HepG2 (cell line): Measurements from ENCODE around the gene CFD. TPM values are rescaled to one million over a fixed set of nuclear protein-coding genes. Genes with fewer than 3 reads are reported as not detected.

Source experiments
- ATAC-seq: fragments of 200-7000 bp; cut with Tn5 transposase; 3 replicates; pipeline ENCODE4 v1.9.1; 2020; ENCODE audit warnings: mild to moderate bottlenecking, moderate library complexity
- BruUV-seq: library from RNA; stranded (reverse); fragments of 400-500 nt; replicated peaks from 2 replicates; lab custom pipeline; 2021; lab: Mats Ljungman, UMichigan
- CTCF ChIA-PET: fragments of 300-600 bp; formaldehyde crosslinking; extraction: SDS; loops from one replicate; lab custom pipeline; 2021; ENCODE audit warnings: low total read pairs, inconsistent platforms, low intra/inter-chr PET ratio; lab: Yijun Ruan, JAX
- POLR2A ChIA-PET: fragments of 350-600 bp; sonication (Branson Sonifier 250); formaldehyde crosslinking; loops from one replicate; lab custom pipeline; 2020; ENCODE audit warnings: antibody characterized with exemption, inconsistent platforms; lab: Yijun Ruan, JAX
- DNase-seq: peaks from one replicate; pipeline ENCODE4 v3.0.0-alpha.2; 2015; ENCODE audit warnings: low spot score
- FAIRE-seq: peaks from 3 replicates; lab custom pipeline; 2011; peaks lifted over from hg19 to GRCh38; lab: Jason Lieb, UNC
- H2AFZ ChIP-seq: one replicate; pipeline ENCODE4 v1.6.1; 2011; ENCODE audit warnings: low read length, inconsistent platforms
- H3K27ac ChIP-seq: fragments of 300-600 bp; 3 replicates; pipeline ENCODE4 v1.8.0; 2011; ENCODE audit warnings: mixed run types, mild to moderate bottlenecking, mixed read lengths, low read length, inconsistent platforms; ENCODE audit not compliant: insufficient read depth; ENCODE audit errors: extremely low read length
- H3K27me3 ChIP-seq, 2 experiments: fragments of 200-600 bp in 1 of 2; 2 replicates in 1 of 2; 3 replicates in 1 of 2; pipeline versions ENCODE4 v1.6.0 to v1.8.0; 2011; ENCODE audit warnings: low read length in 2 of 2, mild to moderate bottlenecking in 2 of 2, moderate library complexity in 2 of 2, inconsistent platforms in 1 of 2; ENCODE audit not compliant: insufficient read depth in 2 of 2, control insufficient read depth in 1 of 2
- H3K36me3 ChIP-seq, 2 experiments: fragments of 200-600 bp in 1 of 2; replicated peaks in 1 of 2; 2 replicates in 1 of 2; 3 replicates in 1 of 2; pipeline versions ENCODE4 v1.5.1 to v1.8.0; 2011; ENCODE audit warnings: low read length in 2 of 2, inconsistent platforms in 1 of 2; ENCODE audit not compliant: insufficient read depth in 2 of 2, control insufficient read depth in 1 of 2
- H3K4me1 ChIP-seq: 2 replicates; pipeline ENCODE4 v1.5.1; 2012; ENCODE audit warnings: low read length, inconsistent platforms; ENCODE audit not compliant: insufficient read depth
- H3K4me2 ChIP-seq: 2 replicates; pipeline ENCODE4 v1.6.0; 2011; ENCODE audit warnings: low read depth, low read length, inconsistent platforms
- H3K4me3 ChIP-seq, 3 experiments: fragments of 200-600 bp in 1 of 3; sonication (generic), shearing (Covaris generic) in 1 of 3; replicated peaks in 1 of 3; 2 replicates each; pipeline ENCODE4 v1.5.1; 2011 to 2016; ENCODE audit warnings: low read length in 3 of 3, inconsistent platforms in 2 of 3, low read depth in 2 of 3, mild to moderate bottlenecking in 2 of 3, control low read depth in 1 of 3, mixed read lengths in 1 of 3; ENCODE audit not compliant: insufficient read depth in 1 of 3
- H3K79me2 ChIP-seq: one replicate; pipeline ENCODE4 v1.6.1; 2011; ENCODE audit warnings: low read length, inconsistent platforms; ENCODE audit not compliant: insufficient read depth
- H3K9ac ChIP-seq: 2 replicates; pipeline ENCODE4 v1.6.0; 2011; ENCODE audit warnings: mild to moderate bottlenecking, low read depth, low read length, inconsistent platforms; ENCODE audit not compliant: insufficient read depth
- H3K9me3 ChIP-seq: 2 replicates; pipeline ENCODE4 v1.5.1; 2012; ENCODE audit warnings: mild to moderate bottlenecking, low read length
- H4K20me1 ChIP-seq: 2 replicates; pipeline ENCODE4 v1.6.0; 2011; ENCODE audit warnings: inconsistent platforms, mild to moderate bottlenecking, low read length, moderate library complexity; ENCODE audit not compliant: insufficient read depth
- ATAD3A ChIP-seq: sonication (generic); formaldehyde crosslinking; IDR thresholded peaks from 2 replicates; pipeline ENCODE4 v1.4.0; 2020; ENCODE audit warnings: missing genetic modification reagents
- HNRNPK ChIP-seq: fragments of 200-400 bp; formaldehyde crosslinking; IDR thresholded peaks from 2 replicates; pipeline ENCODE4 v1.6.1; 2018; ENCODE audit warnings: low read length, low read depth, moderate library complexity, mild to moderate bottlenecking; ENCODE audit not compliant: poor library complexity, severe bottlenecking
- MZF1 ChIP-seq: sonication (generic); formaldehyde crosslinking; IDR thresholded peaks from 2 replicates; pipeline ENCODE4 v1.8.1; 2023; ENCODE audit warnings: mild to moderate bottlenecking, missing genetic modification reagents, borderline replicate concordance
- POLR2G ChIP-seq: fragments of 200-400 bp; formaldehyde crosslinking; IDR thresholded peaks from 2 replicates; pipeline ENCODE4 v1.6.1; 2018; ENCODE audit warnings: mild to moderate bottlenecking, low read depth, low read length, moderate library complexity
- THAP11 ChIP-seq: IDR thresholded peaks from 2 replicates; pipeline ENCODE4 v1.6.1; 2016; ENCODE audit warnings: missing biosample characterization, missing genetic modification reagents
- ZNF431 ChIP-seq: sonication (generic); formaldehyde crosslinking; IDR thresholded peaks from 2 replicates; pipeline ENCODE4 v1.9.0; 2022; ENCODE audit warnings: missing genetic modification reagents, low read depth, mild to moderate bottlenecking, borderline replicate concordance
- WGBS: methylation state at CpG from one replicate; pipeline ENCODE4 v1.1.6; 2017; ENCODE audit warnings: low lambda C conversion rate; 5-methylcytosine and 5-hydroxymethylcytosine counted together
- in situ Hi-C: cut with HindIII; loops from 2 replicates; pipeline ENCODE4 v1.10.0; 2017; ENCODE audit warnings: low pct_unique_long_range_greater_than_20kb; ENCODE audit not compliant: extremely low pct_ligation_motif_present
- intact Hi-C: fragments of 100-400 bp; cut with micrococcal nuclease; formaldehyde crosslinking; loops from one replicate; pipeline ENCODE4 v1.10.0; 2022; ENCODE audit not compliant: unreplicated experiment
- polyA plus RNA-seq, 8 experiments: library from polyadenylated mRNA; depleted of rRNA in 3 of 8; stranded (reverse) in 7 of 8; unstranded in 1 of 8; fragments of >200 nt; fragmentation: Illumina TruSeq in 4 of 8; extraction: Trizol in 4 of 8; gene quantifications; 2 replicates each; pipeline versions ENCODE4 v1.2.1 to v1.2.3, GENCODE V29; 2011 to 2016; ENCODE audit warnings: low read depth in 4 of 8, missing spikeins in 1 of 8, mixed read lengths in 1 of 8; ENCODE audit not compliant: insufficient read depth in 1 of 8
- total RNA-seq, 5 experiments: library from RNA; depleted of rRNA; stranded (reverse); fragments of >200 nt; fragmentation: Illumina TruSeq; extraction: Trizol; gene quantifications; 2 replicates each; pipeline ENCODE4 v1.2.3, GENCODE V29; 2016; ENCODE audit warnings: low read depth in 1 of 5
- TF ChIP-seq, protein P1 (sequence below): sonication (generic); formaldehyde crosslinking; IDR thresholded peaks from 2 replicates; pipeline ENCODE4 v1.5.1; 2020; ENCODE audit warnings: mild to moderate bottlenecking, missing genetic modification reagents, borderline replicate concordance

CFD gene
- total and polyA plus RNA-seq, 2 of the 13 experiments (the other 11 are each of a cell fraction or from before 2014, with no cell fraction given) = 2.3 to 4.6 TPM

DNA sequence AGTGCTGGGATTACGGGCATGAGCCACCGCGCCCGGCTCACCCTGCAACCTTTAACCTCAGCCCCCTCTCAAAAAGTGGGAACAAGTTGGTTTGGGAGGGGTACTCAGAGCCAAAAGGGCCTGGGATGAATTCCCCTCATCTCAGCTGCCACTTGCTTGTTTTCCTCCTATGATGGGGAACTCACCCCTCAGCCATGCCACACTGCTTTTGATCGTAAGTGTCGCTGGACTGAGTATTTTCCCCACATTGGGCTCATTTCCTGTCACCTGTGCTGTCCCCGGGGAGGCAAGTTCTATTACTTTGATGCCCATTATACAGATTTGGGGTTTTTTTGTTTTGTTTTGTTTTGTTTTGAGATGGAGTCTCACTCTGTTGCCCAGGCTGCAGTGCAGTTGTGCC is 47.0 kb downstream of the CFD start:
- Histone ChIP-seq H3K27me3 (no peaks in the 10 kb centered on the region), H4K20me1 (no peaks in the 10 kb centered on the region; the same call in 1 of the 2 replicates), H3K79me2 (peaks cover 13% of the 10 kb centered on the region)
- in situ Hi-C loops = no loop called here
- no peak for TF ChIP-seq THAP11
- TF ChIP-seq ATAD3A (CRISPR knock-in tag) = no peak
- TF ChIP-seq HNRNPK = no peak
- TF ChIP-seq POLR2G = no peak
- TF ChIP-seq, protein P1, sequence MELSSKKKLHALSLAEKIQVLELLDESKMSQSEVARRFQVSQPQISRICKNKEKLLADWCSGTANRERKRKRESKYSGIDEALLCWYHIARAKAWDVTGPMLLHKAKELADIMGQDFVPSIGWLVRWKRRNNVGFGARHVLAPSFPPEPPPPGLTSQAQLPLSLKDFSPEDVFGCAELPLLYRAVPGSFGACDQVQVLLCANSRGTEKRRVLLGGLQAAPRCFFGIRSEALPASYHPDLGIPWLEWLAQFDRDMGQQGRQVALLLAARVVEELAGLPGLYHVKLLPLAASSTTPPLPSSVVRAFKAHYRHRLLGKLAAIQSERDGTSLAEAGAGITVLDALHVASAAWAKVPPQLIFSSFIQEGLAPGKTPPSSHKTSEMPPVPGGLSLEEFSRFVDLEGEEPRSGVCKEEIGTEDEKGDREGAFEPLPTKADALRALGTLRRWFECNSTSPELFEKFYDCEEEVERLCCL (CRISPR knock-in tag) = no peak
- TF ChIP-seq ZNF431 (CRISPR knock-in tag) = no peak
- TF ChIP-seq MZF1 (CRISPR knock-in tag) = no peak
- TF ChIP-seq, all 625 proteins: peak for 0
- H3K4me2 ChIP-seq = no peak overlapping the region
- no TSS peak for BruUV-seq
- H3K4me3 ChIP-seq = no peak overlapping the region
- over 99% methylated on average over 7 of the region's 7 CpGs for WGBS
- H3K36me3 ChIP-seq = 0 out of 5 replicates have a peak, but pooled peaks cover 0 to 4% of the 10 kb centered on the region in 2 experiments
- H3K9ac ChIP-seq = no peak overlapping the region
- intact Hi-C loops = no loop called here
- DNase-seq (no peak), FAIRE-seq (no peak), ATAC-seq (no peak)
- no peak overlapping the region for H2AFZ ChIP-seq
- no peaks in the 10 kb centered on the region for H3K9me3 ChIP-seq
- no peak overlapping the region for H3K27ac ChIP-seq
- peaks cover 19% of the 10 kb centered on the region for H3K4me1 ChIP-seq
- CTCF ChIA-PET = no interaction called here
- POLR2A ChIA-PET = no interaction called here
